PC-3 (cell line): ENCODE results near the gene DNAH10.

Experiments
- EZH2phosphoT487 ChIP-seq: fragments of 300-600 bp; sonication (generic); IDR thresholded peaks from 2 replicates; pipeline ENCODE4 v1.6.1; 2018; ENCODE audit warnings: mild to moderate bottlenecking, antibody characterized with exemption, low read length, borderline replicate concordance
- TF ChIP-seq, protein P1 (sequence below): fragments of 300-600 bp; sonication (generic); conservative IDR thresholded peaks from 2 replicates; pipeline ENCODE4 v1.5.1; 2017; ENCODE audit warnings: antibody characterized with exemption, low read depth, mild to moderate bottlenecking, low read length

DNA sequence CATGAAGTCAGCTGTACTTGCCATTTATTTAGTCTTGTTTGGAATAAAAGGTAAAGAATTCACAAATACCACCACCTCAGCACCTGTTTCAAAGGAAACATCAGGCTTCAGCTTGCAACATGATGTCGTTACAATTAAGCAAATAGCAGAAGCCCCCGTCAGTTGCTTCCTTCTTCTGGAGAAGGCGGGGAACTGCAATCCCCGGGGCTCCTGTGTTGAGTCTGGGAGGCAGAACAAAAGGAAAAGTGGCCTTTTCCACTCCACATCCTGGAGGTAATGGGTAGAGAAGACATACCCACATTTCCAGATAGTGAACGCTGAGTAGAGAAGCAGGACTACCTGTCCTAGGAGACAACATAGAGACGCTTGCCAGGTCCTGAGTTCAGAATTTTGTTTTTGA is 92.8 kb downstream of the DNAH10 start:
- TF ChIP-seq, protein P1, sequence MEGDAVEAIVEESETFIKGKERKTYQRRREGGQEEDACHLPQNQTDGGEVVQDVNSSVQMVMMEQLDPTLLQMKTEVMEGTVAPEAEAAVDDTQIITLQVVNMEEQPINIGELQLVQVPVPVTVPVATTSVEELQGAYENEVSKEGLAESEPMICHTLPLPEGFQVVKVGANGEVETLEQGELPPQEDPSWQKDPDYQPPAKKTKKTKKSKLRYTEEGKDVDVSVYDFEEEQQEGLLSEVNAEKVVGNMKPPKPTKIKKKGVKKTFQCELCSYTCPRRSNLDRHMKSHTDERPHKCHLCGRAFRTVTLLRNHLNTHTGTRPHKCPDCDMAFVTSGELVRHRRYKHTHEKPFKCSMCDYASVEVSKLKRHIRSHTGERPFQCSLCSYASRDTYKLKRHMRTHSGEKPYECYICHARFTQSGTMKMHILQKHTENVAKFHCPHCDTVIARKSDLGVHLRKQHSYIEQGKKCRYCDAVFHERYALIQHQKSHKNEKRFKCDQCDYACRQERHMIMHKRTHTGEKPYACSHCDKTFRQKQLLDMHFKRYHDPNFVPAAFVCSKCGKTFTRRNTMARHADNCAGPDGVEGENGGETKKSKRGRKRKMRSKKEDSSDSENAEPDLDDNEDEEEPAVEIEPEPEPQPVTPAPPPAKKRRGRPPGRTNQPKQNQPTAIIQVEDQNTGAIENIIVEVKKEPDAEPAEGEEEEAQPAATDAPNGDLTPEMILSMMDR: no peak
- no peak for TF ChIP-seq EZH2phosphoT487
